B cell (primary cell): Measurements from ENCODE around the gene AGAP1.

Experiments used
- CTCF ChIP-seq: fragments of 200-600 bp; IDR thresholded peaks from one replicate; pipeline ENCODE4 v1.8.0; 2022; ENCODE audit warnings: antibody characterized with exemption, mild to moderate bottlenecking
- EZH2 ChIP-seq: IDR thresholded peaks from 2 replicates; pipeline ENCODE4 v1.6.1; 2012; ENCODE audit warnings: borderline replicate concordance, low read depth, mild to moderate bottlenecking, moderate library complexity, low read length; ENCODE audit not compliant: insufficient read depth, poor library complexity, severe bottlenecking

- no peak for TF ChIP-seq CTCF
- TF ChIP-seq EZH2: no peak
Measured at GRCh38 chr2:235539773-235540172, 45.9 kb downstream of the AGAP1 start.
